DMS153 (cell line): ENCODE results near the gene PHF12.
"Not testable (repeated sequence)": the region's sequence is repeated elsewhere in the genome, so short reads cannot be mapped to it uniquely, and the experiment has no call there.

ENCODE experiments used
- DNase-seq: peaks from one replicate; lab custom pipeline; 2025; lab: John Stamatoyannopoulos, UW

Gene PHF12

GRCh38 chr17:28901866-28902818 is 49.2 kb downstream of the PHF12 start:
- DNase-seq: no peak

DNA sequence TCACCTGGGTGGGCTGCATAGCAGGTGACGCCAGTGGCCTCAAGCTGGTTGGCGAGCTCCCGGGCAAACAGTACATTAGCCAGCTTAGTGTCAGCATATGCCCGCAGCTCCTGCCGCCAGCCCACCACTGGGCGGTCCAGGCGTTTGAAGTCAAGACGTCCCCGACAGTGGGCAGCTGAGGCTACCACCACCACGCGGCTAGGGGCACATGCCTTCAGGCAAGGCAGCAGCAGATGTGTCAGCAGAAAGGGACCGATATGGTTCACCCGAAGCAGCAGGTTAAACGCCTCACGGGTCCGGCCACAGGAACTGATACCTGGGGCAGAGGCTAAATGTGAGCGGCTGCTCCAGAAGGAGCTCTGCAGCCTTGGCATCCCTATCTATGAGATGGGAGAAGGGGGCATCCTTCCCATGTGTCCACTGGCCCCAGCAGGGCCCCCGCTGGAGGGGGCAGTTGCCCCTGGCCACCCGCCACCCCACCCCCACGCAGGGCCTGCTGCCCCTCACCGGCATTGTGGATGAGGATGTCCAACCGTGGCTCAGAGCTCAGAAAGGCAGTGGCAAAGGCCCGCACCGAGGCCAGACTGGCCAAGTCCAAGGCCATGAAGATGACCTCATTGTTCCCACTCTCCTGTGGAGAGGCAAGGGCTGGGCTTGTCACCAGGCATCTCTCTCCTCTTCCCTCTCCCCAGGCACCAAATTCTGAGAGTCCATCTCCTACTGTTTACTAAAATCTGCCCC is 50.2 kb downstream of the PHF12 start:
- DNase-seq: no peak

DNA sequence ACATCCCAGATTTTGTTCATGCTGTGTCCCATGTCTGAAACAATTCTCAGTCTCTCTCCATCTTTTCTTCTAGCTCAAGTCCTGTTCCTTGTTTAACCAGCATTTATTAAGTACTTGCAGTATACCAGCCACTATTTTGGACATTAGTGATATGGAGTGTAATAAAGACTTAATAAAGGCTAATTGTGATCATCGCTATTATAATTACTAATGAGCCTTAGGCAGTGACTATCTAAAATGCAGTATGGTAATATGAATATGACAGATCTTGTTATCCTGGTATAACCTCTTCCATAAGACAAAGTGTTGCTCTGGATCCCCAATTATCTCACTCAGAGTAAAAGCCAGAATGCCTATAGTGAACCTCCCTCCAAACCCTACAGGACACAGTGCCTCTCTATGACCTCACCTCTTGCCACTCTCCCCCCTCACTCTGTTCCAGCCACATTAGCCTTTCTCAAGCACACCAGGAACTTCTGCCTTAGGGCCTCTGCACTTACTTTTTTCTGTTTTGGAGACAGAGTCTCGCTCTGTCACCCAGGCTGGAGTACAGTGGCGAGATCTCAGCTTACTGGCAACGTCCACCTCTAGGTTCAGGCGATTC is 52.0 kb downstream of the PHF12 start:
- DNase-seq: no peak

DNA sequence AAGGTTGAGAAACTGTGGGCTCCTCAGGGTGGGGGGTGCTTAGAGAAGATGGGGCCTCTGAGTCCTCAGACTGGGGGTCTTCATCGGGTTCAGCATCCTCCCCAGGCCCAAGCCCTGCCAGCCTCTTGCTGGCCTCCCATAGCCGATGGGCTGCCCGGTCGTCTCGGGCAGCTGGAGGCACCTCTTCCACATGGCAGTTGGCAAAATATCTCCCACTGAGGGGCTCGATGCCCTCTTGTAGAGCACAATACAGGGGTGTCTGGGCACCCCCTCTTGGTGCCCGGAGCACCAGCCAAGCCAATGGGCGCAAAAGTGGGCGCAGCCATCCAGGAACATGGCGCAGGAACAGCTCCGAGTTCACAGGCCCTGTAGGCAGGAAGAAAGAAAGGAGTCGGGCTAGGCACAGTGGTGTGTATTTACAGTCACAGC is 52.8 kb downstream of the PHF12 start:
- DNase-seq: no peak

- no peak for DNase-seq
Observed at GRCh38 chr17:28897769-28898526, 53.4 kb downstream of the PHF12 start.

DNA sequence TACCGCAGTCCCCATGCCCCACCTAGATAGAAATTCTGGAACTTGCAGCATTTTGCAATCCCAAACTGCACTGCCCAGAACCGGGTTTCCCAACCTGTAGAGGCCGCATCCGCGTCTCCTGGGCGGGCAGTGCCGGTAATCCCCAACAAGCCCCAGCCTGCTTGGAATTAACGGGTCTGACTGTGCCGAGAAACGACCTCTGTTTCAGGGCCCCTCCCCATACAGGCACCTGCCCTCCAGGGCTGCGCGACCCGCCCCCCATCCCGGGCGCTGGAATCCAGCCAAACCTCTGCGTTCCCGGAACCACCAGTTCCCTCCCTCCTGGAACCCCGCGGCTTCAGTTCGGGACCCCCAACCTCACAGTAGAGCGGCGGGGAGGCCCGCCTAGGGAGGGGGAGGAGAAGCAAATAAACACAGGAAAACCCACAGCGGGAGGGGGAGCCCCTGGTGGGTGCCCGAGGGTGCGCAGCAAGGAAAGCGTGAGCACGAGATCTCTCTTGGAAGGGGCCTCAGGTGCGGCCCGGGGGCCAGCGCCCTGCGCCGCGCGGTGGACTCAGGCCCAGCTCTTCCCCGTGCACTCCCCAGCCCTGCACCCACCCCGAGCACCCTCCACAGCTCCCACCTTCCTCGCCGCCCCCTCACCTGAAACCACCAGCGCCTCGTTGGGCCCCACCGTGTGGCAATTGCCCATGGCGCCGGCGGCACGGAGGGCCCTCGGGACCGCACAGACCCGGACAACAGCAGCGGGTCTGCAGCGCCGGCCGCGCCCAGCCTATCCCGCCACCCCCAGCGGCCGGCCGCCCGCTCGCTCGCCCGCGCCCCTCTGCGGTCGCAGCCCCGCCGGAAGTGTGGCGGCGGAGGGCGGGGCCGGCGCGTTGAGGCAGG is 54.2 kb downstream of the PHF12 start, which contains the start of gene FLOT2:
Gene FLOT2, minus strand, starts transcription at position 850 of the 885 bp plus-strand sequence. Its CDS starts 159 bp downstream, at position 691.
- peak; percentile 44 for DNase-seq

GRCh38 chr17:28896491-28896883 is 54.8 kb downstream of the PHF12 start:
- no peak for DNase-seq

GRCh38 chr17:28895794-28896447 is 55.4 kb downstream of the PHF12 start:
- no peak for DNase-seq

- DNase-seq: not testable (repeated sequence)
Observed at GRCh38 chr17:28893248-28894183, 57.8 kb downstream of the PHF12 start.

DNA sequence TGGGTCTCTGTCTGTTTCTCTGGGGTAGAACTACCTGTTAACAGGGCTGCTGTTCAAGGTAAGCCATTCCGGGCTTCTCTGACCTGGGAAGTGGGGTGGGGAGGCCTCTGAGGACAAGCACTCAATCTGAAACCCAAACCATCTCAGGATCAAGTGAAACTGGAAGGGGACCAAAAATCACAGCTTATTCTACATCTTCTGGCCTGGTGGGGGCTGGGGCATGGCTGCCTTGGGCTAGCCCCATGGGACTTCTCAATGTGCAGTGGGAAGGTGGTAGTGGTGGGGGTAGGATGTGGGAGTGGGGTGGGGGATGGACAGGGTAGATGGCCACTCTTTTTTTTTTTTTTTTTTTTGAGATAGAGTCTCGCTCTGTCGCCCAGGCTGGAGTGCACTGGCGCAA is 59.3 kb downstream of the PHF12 start:
- DNase-seq: no peak

DNA sequence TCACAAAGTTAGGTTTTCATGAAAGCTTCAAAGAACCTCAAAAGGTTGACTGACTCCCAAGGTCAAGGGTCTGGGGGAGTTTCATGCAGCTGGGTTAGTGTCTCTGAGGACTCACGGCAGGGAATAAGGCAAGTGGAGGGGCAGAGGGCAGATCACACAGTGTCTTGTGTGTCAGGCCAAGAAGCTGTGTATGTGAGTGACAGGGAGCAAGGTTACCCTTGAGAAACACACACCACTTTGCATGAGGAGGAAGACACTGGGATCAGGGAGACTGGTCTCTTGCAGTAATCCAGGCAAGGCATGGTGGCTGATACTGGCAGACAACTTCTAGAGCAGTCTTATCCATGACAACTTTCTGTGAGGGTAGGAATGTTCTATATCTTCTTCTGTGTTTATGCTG is 60.1 kb downstream of the PHF12 start:
- no peak for DNase-seq

GRCh38 chr17:28889996-28890395 is 61.3 kb downstream of the PHF12 start:
- DNase-seq: no peak

DNA sequence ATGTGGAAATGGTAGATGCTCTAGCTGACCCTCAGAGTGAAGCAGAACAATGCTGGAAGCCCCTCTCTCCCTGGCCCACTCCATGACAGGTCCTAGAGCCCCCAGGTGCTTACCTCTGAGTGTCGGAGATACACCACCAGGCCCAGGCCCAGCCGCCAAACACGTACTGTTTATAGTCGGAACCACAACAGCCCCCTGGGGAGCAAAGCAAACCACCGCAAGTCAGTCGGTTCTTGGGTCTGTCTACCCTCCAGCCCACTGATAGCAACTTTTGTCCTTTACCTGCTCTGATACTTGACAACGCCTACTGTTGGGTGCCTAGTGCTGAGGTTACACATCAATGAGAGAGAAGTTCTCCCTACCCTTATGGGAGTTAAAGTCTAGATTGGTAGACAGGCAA is 62.5 kb downstream of the PHF12 start:
- no peak for DNase-seq

DNA sequence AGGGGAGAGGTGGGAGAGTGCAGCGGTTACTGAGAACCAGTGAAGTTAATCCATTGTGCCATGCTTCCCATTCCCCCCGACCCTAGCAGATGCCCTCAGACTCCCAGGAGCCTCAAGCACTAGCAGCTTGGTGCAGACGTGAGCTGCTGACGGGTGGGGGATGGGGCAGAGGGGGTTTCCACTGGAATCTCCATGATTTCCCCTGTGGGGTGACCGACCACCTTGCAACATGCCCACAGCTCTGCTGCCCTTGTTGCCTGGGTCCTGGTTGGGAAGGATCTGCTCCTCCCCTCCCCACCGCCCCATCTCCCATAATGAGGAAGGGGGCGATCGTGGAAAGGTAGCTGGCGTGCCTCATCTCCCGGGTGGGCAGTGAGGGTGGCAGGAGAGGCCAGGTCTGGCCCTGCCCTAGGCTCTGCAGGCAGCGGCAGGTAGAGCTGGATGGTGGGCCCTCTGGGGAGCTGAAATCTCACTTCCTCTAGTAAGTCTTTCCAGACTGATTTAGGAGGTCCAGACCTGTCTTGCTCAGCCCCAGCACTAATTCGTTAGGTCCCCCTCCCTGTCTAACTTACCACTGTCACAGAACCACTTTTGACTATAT is 63.3 kb downstream of the PHF12 start:
- DNase-seq: no peak

DNA sequence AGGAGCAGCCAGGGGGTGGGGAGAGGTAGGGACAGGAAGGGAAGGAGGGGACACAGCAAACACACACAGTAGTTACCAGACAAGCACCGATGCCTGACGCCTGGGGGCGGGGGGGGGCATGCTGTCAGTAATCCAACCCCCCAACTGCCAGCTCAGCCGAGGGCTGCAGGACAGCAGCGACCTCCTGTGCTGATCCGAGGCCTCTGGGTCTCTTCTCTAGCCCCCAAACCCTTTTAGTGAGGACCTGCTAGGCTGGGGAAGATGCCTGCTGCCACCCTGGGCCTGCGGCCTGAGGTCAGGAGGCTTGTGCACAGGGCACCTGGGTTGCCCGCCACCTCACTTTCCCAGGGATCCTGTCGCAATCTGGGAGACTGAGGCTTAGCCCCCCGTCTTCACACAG is 65.4 kb downstream of the PHF12 start:
- DNase-seq: no peak

GRCh38 chr17:28885363-28885762 is 66.0 kb downstream of the PHF12 start:
- DNase-seq: no peak

DNA sequence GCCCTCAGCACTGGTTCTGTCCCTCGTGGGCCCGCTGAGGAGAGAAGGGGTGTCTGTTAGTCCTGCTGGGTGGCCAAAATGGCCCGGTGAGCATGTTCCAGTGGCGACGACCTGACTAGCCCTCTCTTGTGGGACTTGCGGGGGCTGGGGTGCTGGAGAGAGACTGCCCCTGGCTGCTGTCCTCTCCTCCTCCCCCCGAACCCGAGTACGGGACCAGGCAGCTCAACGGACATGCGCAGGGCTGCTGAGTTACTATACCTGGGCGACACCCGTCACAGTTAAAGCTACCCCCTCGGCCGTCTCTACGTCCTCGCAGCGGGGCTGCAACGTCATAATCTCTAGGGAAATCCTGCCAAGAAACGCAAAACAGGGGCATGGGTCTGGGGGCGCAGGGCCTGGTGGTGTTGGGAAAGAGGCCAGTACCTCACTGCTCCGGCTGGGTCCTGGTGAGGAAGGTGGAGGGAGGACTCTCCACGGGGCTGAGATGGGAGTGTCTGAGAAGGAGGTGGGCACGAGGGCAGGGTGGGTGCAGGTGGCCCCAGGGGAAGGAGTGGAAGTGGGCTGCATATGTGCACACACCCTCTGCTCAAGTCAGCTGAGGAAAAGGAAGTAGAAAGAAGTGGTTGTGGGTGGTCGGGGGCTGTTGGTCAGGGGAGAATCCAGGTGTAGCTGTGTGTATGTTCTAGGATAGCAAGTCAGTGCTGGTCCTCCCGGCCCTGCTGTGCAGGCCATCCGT is 67.2 kb downstream of the PHF12 start:
- no peak for DNase-seq
